Stimulated activated CD8-positive, alpha-beta memory T cell treated with anti-CD3 and anti-CD28 coated beads, Interleukin-4, amount 100 ng/mL, for 48 hours (primary cell): Measurements from ENCODE around the gene CLEC3A.
A peak's percentile ranks its signal among the peaks of the same experiment; 100 is the strongest.
"Not testable (repeated sequence)": the region's sequence is repeated elsewhere in the genome, so short reads cannot be mapped to it uniquely, and the experiment has no call there.

Source experiments
- DNase-seq: peaks from one replicate; pipeline ENCODE4 v3.0.0-alpha.2; 2020

The CLEC3A gene

GRCh38 chr16:78034530-78034929 is 12.2 kb downstream of the CLEC3A start:
- DNase-seq: no peak

GRCh38 chr16:78035012-78035411 is 12.7 kb downstream of the CLEC3A start:
- no peak for DNase-seq

DNA sequence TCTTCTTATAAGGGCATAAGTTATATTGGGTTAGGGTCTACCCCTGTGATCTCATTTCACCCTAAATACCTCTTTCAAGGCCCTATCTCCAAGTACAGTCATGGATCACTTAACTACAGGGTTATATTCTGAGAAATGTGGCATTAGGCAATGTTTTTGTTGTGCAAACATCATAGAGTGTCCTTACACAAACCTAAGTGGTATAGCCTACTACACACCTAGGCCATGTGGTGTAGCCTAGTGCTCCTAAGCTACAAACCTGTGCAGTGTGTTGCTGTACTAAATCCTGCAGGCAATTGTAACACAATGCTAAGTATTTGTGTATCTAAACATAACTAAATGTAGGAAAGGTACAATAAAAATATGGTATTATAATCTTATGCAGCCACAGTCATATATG is 18.0 kb downstream of the CLEC3A start:
- no peak for DNase-seq

GRCh38 chr16:78045865-78046581 is 23.7 kb downstream of the CLEC3A start:
- peak; percentile 62 for DNase-seq

- no peak for DNase-seq
Observed at GRCh38 chr16:78048319-78048718, 26.0 kb downstream of the CLEC3A start.

- DNase-seq: no peak
Observed at GRCh38 chr16:78050734-78051400, 28.5 kb downstream of the CLEC3A start.

GRCh38 chr16:78057803-78058564 is 35.6 kb downstream of the CLEC3A start:
- DNase-seq: no peak

DNA sequence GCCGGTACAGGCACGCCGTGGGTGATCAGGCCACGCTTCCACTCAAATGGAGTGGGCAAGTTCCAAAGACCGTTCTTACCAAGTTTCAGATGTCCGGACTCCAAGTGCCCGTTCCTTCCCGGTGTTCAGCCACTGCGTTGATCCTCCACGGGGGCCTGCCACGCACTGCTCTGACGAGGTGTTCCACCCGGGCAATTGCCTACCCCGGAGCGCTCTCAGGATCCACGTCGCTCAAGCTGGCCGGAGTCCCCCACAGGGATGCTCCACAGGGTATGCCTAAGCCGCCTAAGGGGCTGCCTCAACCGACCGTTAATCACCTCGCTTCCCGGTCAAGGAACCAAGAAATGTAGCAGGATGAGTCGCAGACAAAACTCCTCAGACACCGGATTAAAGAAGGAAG is 37.5 kb downstream of the CLEC3A start:
- DNase-seq: not testable (repeated sequence)

GRCh38 chr16:78060295-78060694 is 37.9 kb downstream of the CLEC3A start:
- no peak for DNase-seq

DNA sequence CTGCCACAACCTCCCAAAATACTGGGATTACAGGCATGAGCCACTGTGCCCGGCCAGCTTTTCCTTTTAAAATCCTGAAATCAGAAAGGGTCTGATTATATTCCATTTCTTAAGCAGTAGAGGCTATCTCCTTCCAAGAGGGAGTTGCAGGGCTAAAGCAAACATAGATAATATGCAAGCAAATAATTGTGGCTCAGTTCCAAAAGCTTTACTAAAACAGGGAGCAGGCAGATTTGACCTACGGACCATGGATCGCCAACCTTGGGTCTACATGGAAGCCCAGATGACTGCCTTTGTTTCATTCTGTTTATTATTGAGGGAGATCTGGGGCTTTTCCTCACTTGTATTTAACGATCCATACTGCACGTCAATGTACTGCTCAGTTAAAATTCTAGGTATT is 38.5 kb downstream of the CLEC3A start:
- DNase-seq: no peak

GRCh38 chr16:78065319-78065718 is 43.0 kb downstream of the CLEC3A start:
- DNase-seq: no peak

- no peak for DNase-seq
Observed at GRCh38 chr16:78069913-78070312, 47.6 kb downstream of the CLEC3A start.

DNA sequence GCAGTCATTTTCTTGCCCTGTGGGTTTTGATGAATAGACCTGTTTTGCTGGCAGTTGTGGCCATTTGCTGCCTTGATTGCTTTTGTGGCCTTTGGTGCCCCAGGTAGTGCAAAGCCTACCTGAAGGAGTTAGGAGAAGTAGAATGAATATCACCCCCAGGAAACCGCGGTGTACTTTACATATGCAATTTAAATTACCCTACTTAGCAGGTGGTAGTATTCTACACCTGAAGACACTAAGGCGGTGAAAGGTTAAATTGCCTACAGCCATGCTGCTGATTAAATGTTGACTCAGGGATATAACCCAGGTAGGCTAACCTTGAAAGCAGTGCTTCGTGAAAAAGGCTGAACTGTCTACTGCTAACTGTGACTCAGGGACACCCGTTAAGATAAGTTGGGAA is 49.9 kb downstream of the CLEC3A start:
- no peak for DNase-seq

DNA sequence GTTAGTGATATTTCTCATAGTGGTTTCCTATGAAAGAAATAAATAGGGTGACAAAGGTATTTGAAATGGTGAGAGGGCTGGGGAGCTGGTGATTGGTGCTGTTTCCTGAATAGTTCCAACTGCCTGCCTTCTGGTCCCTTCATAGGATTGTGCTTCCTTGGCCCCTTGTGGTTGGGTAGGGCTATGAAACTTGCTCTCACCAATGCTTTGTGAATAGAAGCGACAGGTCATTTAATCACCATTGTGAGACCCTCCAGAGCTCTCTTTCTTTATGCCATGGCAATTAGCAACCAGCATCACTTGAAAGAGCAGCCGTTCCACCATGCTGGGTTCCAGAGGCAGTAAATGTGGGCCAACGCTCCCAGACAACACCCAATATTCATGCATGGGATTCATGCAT is 53.5 kb downstream of the CLEC3A start:
- DNase-seq: no peak

- DNase-seq: no peak
Observed at GRCh38 chr16:78081341-78081740, 59.0 kb downstream of the CLEC3A start.
